Astrocyte of the spinal cord (primary cell): ENCODE results near the gene SOX11.

Experiments used
- DNase-seq: peaks from one replicate; pipeline ENCODE4 v3.0.0; 2011; ENCODE audit warnings: low read depth, low spot score
- H3K4me3 ChIP-seq: 2 replicates; pipeline ENCODE4 v1.5.1; 2011; ENCODE audit warnings: low read depth, mild to moderate bottlenecking, low read length, moderate library complexity
- in situ Hi-C: cut with HindIII; loops from 2 replicates; pipeline ENCODE4 v1.10.0; 2017; ENCODE audit warnings: low sequenced_read_pairs
- TF ChIP-seq, protein P1 (sequence below): IDR thresholded peaks from 2 replicates; pipeline ENCODE4 v1.5.1; 2012; ENCODE audit warnings: low read depth, mild to moderate bottlenecking, low read length, inconsistent platforms

SOX11 gene

DNA sequence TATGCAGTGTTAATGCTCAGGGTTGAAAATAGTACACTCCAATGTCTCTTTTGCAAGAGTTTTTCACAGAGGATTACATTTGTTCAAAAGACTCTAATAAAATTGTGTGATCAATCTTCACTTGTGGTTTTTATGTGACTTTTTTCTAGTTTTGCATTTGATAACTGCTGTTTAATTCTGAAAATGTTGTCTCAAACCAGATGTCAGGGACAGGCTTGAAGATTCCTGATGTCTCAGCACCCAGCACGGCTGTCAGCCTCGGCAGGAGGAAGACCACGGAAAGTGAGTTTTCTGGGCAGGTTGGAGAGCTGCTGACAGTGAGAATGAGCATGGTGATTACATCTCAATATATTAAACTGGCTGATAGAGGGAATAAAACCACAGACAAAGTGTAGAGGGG is 9.1 kb downstream of the SOX11 start:
- no peak overlapping the region for H3K4me3 ChIP-seq
- TF ChIP-seq, protein P1, sequence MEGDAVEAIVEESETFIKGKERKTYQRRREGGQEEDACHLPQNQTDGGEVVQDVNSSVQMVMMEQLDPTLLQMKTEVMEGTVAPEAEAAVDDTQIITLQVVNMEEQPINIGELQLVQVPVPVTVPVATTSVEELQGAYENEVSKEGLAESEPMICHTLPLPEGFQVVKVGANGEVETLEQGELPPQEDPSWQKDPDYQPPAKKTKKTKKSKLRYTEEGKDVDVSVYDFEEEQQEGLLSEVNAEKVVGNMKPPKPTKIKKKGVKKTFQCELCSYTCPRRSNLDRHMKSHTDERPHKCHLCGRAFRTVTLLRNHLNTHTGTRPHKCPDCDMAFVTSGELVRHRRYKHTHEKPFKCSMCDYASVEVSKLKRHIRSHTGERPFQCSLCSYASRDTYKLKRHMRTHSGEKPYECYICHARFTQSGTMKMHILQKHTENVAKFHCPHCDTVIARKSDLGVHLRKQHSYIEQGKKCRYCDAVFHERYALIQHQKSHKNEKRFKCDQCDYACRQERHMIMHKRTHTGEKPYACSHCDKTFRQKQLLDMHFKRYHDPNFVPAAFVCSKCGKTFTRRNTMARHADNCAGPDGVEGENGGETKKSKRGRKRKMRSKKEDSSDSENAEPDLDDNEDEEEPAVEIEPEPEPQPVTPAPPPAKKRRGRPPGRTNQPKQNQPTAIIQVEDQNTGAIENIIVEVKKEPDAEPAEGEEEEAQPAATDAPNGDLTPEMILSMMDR: no peak
- in situ Hi-C loops: no loop called here
- no peak for DNase-seq

DNA sequence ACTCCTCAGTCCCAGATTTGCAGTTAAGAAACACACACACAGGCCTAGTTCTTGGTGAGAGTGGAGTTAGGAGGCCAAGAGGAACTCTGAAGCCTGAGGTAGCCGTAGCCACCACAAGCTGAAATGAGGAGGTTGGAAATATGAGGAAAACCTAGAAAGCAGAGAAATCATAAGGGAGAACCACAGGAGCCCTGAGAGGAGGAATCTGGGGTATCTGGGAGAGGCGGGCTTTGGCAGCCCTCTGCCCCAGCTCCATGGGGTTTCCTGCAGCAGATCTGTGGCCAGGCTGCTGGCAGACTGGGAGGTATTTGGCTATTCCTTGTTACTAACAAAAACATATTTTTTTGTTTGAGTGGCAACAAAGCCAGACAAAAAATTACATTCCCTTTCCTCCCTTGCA is 11.0 kb downstream of the SOX11 start:
- TF ChIP-seq, protein P1: no peak
- DNase-seq: no peak
- no peak overlapping the region for H3K4me3 ChIP-seq
- in situ Hi-C loops: no loop called here

DNA sequence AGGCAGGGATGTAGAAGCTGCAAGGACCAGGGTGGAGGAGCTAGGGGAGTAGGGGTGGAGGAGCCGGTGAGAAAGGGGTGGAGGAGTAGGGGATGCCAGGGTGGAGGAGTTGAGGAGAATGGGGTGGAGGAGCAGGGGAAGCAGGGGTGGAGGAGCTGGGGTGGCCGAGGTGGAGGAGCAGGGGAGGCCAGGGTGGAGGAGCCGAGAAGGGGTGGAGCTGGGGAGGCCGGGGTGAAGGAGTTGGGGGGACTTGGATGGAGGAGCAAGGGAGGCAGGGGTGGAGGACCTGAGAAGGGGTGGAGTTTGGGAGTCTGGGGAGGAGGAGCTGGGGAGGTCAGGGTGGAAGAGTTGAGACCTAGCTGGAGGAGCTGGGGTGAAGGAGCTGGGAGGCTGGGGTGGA is 13.3 kb downstream of the SOX11 start:
- H3K4me3 ChIP-seq: no peak overlapping the region
- TF ChIP-seq, protein P1: no peak
- in situ Hi-C loops: no loop called here
- DNase-seq: no peak

DNA sequence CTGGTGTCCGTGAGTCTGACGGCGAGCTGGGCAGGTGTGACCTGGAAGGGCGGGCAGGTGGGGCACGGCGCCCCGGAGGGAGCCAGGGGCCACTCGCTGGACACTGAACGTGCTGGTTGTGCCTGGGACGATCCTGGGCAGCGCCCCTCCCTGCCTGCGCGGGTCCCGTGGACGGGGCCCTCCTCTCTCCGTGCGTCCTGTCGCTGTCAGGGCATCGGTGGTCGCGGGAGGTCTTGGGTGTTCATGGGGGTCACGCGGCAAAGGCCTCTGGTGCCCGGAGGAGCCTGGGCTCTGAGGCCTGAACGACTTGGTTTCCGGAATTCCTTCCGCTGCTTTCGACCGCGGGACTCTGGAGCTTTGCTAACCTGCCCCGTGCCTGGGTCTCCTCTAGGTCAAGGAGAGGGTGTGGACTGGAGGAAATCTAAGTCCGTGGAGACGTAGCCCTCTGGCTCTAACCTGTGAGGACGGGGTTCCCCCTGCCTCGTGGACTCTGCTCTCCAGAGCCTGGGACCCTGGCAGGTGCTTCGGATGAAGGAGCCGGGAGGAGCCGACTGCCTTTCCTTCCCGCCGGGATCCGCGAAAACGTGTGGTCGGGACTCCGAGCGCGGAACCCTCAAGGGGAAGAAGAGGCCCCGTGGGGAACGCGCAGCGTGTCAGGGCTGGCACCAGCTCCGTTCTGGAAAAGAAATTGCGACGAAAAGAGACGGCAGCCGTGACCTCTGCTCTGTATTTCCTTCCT is 14.7 kb downstream of the SOX11 start:
- in situ Hi-C loops: no loop called here
- no peak for DNase-seq
- no peak overlapping the region for H3K4me3 ChIP-seq
- TF ChIP-seq, protein P1: no peak

DNA sequence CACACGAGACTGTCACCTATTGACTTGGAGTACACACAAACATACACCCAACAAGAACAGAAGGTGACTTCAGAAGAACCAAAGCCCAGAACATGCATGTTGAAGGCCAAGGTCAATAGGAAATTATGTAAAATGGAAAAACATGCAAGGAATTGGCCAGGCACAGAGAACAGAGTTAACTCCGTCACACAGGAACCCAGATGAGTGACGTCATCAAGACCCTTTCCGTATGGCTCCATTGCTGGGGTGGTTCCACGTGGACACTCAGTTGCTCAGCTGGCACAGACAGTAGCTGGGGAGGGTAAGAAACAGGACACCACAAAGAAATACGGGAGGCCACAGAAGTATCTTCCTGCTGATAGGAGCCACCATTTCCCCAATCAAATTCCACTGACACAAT is 18.4 kb downstream of the SOX11 start:
- TF ChIP-seq, protein P1: no peak

DNA sequence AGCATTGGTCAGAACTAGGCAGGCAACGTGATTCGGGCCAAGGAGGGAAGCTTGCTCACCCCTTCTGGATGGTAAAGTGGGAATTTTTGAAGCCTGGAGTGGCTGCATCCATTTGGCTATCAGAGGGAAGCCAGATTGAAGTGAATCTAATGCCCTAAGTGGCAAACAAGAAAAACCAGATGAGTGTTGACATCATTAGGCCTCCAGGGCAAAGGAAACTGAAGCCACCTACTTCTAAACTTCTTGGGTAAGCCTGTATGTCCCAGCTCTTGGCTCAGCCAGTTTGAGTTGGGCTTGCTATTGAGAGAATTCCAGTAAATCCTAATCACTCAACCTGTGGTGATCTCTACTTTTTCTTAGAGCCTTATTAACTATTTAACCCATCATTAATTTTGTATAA is 20.9 kb downstream of the SOX11 start:
- no peak overlapping the region for H3K4me3 ChIP-seq
- in situ Hi-C loops: no loop called here
- no peak for DNase-seq
- TF ChIP-seq, protein P1: no peak

More for the DNA sequence above, 18.4 kb downstream of the SOX11 start:
- no peak overlapping the region for H3K4me3 ChIP-seq
- in situ Hi-C loops: no loop called here
- DNase-seq: no peak
